ENCODE data around the gene ARGLU1. TPM values are rescaled to one million over a fixed set of nuclear protein-coding genes. Genes with fewer than 3 reads are reported as not detected.

Gene ARGLU1
- total RNA-seq, 4 donors from 2014 or later: 10.0 to 41.1 (median 12.9) TPM

DNA sequence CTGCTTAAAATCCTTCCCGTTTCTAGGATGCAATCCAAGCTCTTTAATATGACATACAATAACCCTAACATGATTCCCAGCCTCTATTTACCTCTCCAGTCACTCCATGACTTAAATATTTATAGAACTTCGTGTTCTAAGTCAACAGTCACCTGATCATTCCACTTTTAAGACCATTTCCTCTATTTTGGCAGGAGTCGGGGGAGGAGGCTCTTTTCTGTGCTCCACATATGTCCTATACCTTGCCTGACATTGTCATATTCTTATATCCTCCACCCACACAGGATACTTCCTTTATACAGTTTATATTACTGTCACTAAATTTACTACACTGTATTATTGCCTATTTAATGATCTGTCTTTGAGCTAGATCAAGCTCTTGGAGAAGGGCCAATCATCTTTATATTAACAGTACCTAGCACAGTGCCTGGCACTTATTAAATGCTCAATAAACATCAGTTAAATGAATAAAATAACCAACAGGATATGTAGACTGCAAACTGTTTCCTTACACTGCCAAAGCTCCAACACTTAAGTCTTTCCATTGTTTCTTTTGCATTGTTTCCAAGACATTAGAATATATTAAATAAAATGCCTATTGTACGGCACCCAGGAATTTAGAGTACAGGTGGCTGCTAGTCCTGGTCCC is 2.7 kb downstream of the ARGLU1 start:
- Histone ChIP-seq H3K27ac (peak overlapping the region; percentile 25 to 98 (median 94)), H3K36me3 (no peaks in the 10 kb centered on the region), H3K27me3 (no peaks in the 10 kb centered on the region), H3K9me3 (no peaks in the 10 kb centered on the region), H3K4me3 (peak overlapping the region; percentile 92 to 98 (median 97)), H3K4me1 (peaks cover 59 to 71% of the 10 kb centered on the region in 2 donors)
- DNase-seq: no peak
- no peak for ATAC-seq
- in situ Hi-C loops (cut with MboI; ENCODE audit: low sequenced_read_pairs in 4 of 4) (loop anchor here in 1 of 4 donors (25.0 kb wide), 1 partner anchor 1647 kb away; the partner anchor contains the start of genes ABHD13 and LIG4), intact Hi-C loops (cut with DNase I; ENCODE audit: low total_unique reads) (loop anchor here (10.0 kb wide), 1 partner anchor 350 kb away; no protein-coding TSS in a partner anchor)
- TF ChIP-seq, protein P1, sequence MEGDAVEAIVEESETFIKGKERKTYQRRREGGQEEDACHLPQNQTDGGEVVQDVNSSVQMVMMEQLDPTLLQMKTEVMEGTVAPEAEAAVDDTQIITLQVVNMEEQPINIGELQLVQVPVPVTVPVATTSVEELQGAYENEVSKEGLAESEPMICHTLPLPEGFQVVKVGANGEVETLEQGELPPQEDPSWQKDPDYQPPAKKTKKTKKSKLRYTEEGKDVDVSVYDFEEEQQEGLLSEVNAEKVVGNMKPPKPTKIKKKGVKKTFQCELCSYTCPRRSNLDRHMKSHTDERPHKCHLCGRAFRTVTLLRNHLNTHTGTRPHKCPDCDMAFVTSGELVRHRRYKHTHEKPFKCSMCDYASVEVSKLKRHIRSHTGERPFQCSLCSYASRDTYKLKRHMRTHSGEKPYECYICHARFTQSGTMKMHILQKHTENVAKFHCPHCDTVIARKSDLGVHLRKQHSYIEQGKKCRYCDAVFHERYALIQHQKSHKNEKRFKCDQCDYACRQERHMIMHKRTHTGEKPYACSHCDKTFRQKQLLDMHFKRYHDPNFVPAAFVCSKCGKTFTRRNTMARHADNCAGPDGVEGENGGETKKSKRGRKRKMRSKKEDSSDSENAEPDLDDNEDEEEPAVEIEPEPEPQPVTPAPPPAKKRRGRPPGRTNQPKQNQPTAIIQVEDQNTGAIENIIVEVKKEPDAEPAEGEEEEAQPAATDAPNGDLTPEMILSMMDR (IDR thresholded peaks at IDR 0.05 in 4 of 5, conservative IDR thresholded peaks at IDR 0.05 in 1 of 5): no peak
- TF ChIP-seq POLR2A (IDR thresholded peaks at IDR 0.05): no peak

DNA sequence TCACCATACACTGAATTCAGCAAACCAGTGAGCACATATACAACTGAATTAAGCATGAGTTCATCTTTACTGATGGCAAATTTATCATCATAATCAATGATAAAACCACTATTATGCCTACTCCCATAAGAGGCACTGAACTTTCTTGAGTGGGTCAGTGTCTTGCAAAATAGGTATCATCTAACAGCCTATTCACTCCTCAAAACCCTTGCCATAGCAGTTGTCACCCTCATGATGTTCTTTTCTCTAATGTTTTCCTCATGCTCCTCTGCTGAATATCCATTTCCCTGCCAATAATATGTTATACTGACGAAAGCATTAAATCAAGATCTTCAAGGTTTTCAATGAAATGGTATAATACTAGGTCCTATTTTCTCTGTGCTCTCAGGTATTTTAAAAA is 5.6 kb downstream of the ARGLU1 start:
- intact Hi-C loops (cut with DNase I; ENCODE audit: low total_unique reads) (loop anchor here (10.0 kb wide), 1 partner anchor 352 kb away; no protein-coding TSS in a partner anchor), in situ Hi-C loops (cut with MboI; ENCODE audit: low sequenced_read_pairs in 4 of 4) (loop anchor here in 1 of 4 donors (25.0 kb wide), 1 partner anchor 1650 kb away; the partner anchor contains the start of genes ABHD13 and LIG4)
- H3K9me3 ChIP-seq: no peaks in the 10 kb centered on the region
- peaks cover 68 to 86% of the 10 kb centered on the region in 2 donors for H3K4me1 ChIP-seq
- no peak overlapping the region for H3K4me3 ChIP-seq
- peak overlapping the region; percentile 22 to 66 (median 56) for H3K27ac ChIP-seq
- ATAC-seq: peak in 1 of 2 donors; percentile 51
- H3K36me3 ChIP-seq: peaks cover 0 to 17% of the 10 kb centered on the region in 2 donors
- no peaks in the 10 kb centered on the region for H3K27me3 ChIP-seq
- DNase-seq: no peak
- TF ChIP-seq, protein P1 (IDR thresholded peaks at IDR 0.05 in 4 of 5, conservative IDR thresholded peaks at IDR 0.05 in 1 of 5): no peak
- no peak for TF ChIP-seq POLR2A (IDR thresholded peaks at IDR 0.05)

DNA sequence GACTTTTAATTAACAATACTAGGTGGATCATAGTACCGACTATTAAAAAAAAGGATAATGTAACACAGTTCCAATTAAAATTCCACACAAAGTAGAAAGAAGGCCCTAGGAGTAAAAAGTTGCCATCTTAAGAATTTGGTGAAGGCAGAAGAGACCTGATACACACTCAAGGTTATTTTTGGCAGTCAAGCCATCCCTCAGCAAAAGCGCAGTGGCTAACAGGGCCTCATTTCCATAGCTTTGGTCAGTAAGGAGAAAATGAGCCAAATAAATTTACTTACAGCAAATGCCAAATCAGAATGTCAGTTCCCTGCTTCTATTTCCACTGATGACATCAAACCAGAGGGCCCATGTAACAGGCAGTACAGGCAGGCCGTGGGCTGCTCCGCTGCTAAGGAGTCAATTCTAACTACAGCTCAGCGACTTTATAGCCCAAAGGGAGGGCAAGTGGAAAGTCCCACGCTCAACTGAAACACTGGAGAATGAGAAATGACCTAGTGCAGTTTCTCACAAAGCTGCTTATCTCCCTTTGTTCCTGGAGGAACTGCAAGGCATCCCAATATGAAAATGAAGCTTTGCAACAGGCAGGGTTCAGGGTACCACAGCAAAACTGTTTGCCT is 6.3 kb downstream of the ARGLU1 start:
- Histone ChIP-seq H3K4me3 (no peak overlapping the region), H3K9me3 (no peaks in the 10 kb centered on the region), H3K4me1 (peaks cover 68 to 86% of the 10 kb centered on the region in 2 donors), H3K27ac (peak overlapping the region; percentile 22 to 66 (median 56)), H3K27me3 (no peaks in the 10 kb centered on the region), H3K36me3 (peaks cover 0 to 24% of the 10 kb centered on the region in 2 donors)
- TF ChIP-seq, protein P1 (IDR thresholded peaks at IDR 0.05 in 4 of 5, conservative IDR thresholded peaks at IDR 0.05 in 1 of 5): no peak
- TF ChIP-seq POLR2A (IDR thresholded peaks at IDR 0.05): no peak
- in situ Hi-C loops (cut with MboI; ENCODE audit: low sequenced_read_pairs in 4 of 4): loop anchor here in 1 of 4 donors (25.0 kb wide), 1 partner anchor 1651 kb away; the partner anchor contains the start of genes ABHD13 and LIG4
- DNase-seq (no peak), ATAC-seq (peak in 1 of 2 donors; percentile 70)
- intact Hi-C loops (cut with DNase I; ENCODE audit: low total_unique reads): loop anchor here (10.0 kb wide), 1 partner anchor 353 kb away; no protein-coding TSS in a partner anchor

DNA sequence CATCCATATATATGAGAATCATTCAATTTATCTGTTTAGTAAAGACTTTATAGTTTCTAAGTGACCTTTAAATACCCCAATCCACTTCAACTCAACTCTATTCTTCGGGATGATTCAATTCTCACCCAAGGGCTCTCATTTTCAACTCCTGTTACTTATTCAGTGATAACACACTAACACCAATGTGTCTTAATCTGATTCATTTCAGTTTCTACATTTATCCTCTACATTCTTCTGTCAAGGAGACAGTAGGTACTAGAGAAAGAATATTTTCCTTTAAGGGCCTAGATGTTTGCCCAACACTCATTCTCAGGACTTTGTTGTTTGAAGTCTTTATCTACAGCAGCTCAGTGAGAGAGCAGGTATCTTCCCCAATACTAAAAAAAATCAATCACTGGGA is 7.1 kb downstream of the ARGLU1 start:
- Histone ChIP-seq H3K4me1 (peaks cover 59 to 77% of the 10 kb centered on the region in 2 donors), H3K27me3 (no peaks in the 10 kb centered on the region), H3K27ac (peak overlapping the region; percentile 22 to 66 (median 56)), H3K4me3 (no peak overlapping the region), H3K9me3 (no peaks in the 10 kb centered on the region), H3K36me3 (peaks cover 0 to 32% of the 10 kb centered on the region in 2 donors)
- in situ Hi-C loops (cut with MboI; ENCODE audit: low sequenced_read_pairs in 4 of 4) (loop anchor here in 1 of 4 donors (25.0 kb wide), 1 partner anchor 1651 kb away; the partner anchor contains the start of genes ABHD13 and LIG4), intact Hi-C loops (cut with DNase I; ENCODE audit: low total_unique reads) (loop anchor here (10.0 kb wide), 1 partner anchor 354 kb away; no protein-coding TSS in a partner anchor)
- no peak for ATAC-seq
- no peak for DNase-seq
- TF ChIP-seq POLR2A (IDR thresholded peaks at IDR 0.05): no peak
- TF ChIP-seq, protein P1 (IDR thresholded peaks at IDR 0.05 in 4 of 5, conservative IDR thresholded peaks at IDR 0.05 in 1 of 5): no peak

Data from gastrocnemius medialis (tissue), 4 donors.